Right ventricle myocardium inferior (tissue), 1 donor: ENCODE results near the gene GALNTL6. TPM values are rescaled to one million over a fixed set of nuclear protein-coding genes. Genes with fewer than 3 reads are reported as not detected.

ENCODE experiments used
- ATAC-seq: fragments of 200-7000 bp; cut with Tn5 transposase; one replicate; pipeline ENCODE4 v1.9.1; 2020; ENCODE audit warnings: mild to moderate bottlenecking, moderate library complexity
- DNase-seq: peaks from one replicate; pipeline ENCODE4 v3.0.0; 2021; ENCODE audit errors: missing footprints
- intact Hi-C: fragments of 100-400 bp; cut with DNase I; formaldehyde crosslinking; loops from one replicate; pipeline ENCODE4 v1.11.0; 2022
- total RNA-seq: library from RNA; stranded (reverse); fragmentation: NEBNext Ultra II Directional; extraction: Animal tissue kit (Norgen Biotek cat#: 25700); gene quantifications from one replicate; pipeline ENCODE4 v1.2.1, GENCODE V29; 2021
- donor health status: DM: no; HTN: yes; CAD: no; lungs with severe emphysema.

Gene GALNTL6
- total RNA-seq, 1 donor from 2014 or later, result not detected

- intact Hi-C loops, result no loop called here
- DNase-seq (no peak), ATAC-seq (no peak)
These were observed 473.9 kb downstream of the GALNTL6 start for GRCh38 chr4:172287117-172287516.

GRCh38 chr4:172305698-172306097 lies 492.5 kb downstream of the GALNTL6 start:
- no peak for ATAC-seq
- intact Hi-C loops, result no loop called here

GRCh38 chr4:172308078-172308477 lies 494.9 kb downstream of the GALNTL6 start:
- DNase-seq (no peak), ATAC-seq (no peak)
- intact Hi-C loops, result no loop called here

More at GRCh38 chr4:172305698-172306097, 492.5 kb downstream of the GALNTL6 start:
- no peak for DNase-seq

- intact Hi-C loops, result no loop called here
- ATAC-seq, result no peak
- DNase-seq, result no peak
These were observed 498.5 kb downstream of the GALNTL6 start for GRCh38 chr4:172311682-172312081.

- intact Hi-C loops, result no loop called here
These were observed 510.1 kb downstream of the GALNTL6 start for GRCh38 chr4:172323288-172323687.

GRCh38 chr4:172344308-172344938 lies 531.2 kb downstream of the GALNTL6 start:
- intact Hi-C loops, result no loop called here
- ATAC-seq (no peak), DNase-seq (no peak)

More at GRCh38 chr4:172323288-172323687, 510.1 kb downstream of the GALNTL6 start:
- no peak for DNase-seq
- ATAC-seq, result no peak

- DNase-seq (no peak), ATAC-seq (no peak)
- intact Hi-C loops, result no loop called here
These were observed 535.2 kb downstream of the GALNTL6 start for GRCh38 chr4:172348426-172348825.

GRCh38 chr4:172352356-172352755 lies 539.2 kb downstream of the GALNTL6 start:
- DNase-seq, result no peak
- no peak for ATAC-seq
- intact Hi-C loops, result no loop called here

- ATAC-seq (no peak), DNase-seq (no peak)
- intact Hi-C loops, result no loop called here
These were observed 542.8 kb downstream of the GALNTL6 start for GRCh38 chr4:172356016-172356415.

- DNase-seq, result no peak
- no peak for ATAC-seq
- intact Hi-C loops, result no loop called here
These were observed 543.9 kb downstream of the GALNTL6 start for GRCh38 chr4:172357006-172357540.

GRCh38 chr4:172362569-172362968 lies 549.4 kb downstream of the GALNTL6 start:
- ATAC-seq, result no peak
- intact Hi-C loops, result no loop called here
- DNase-seq, result no peak

- ATAC-seq (no peak), DNase-seq (no peak)
These were observed 556.3 kb downstream of the GALNTL6 start for GRCh38 chr4:172369471-172369959.

GRCh38 chr4:172377486-172378140 lies 564.4 kb downstream of the GALNTL6 start:
- intact Hi-C loops, result no loop called here
- ATAC-seq (no peak), DNase-seq (no peak)

More at GRCh38 chr4:172369471-172369959, 556.3 kb downstream of the GALNTL6 start:
- intact Hi-C loops, result no loop called here

GRCh38 chr4:172379834-172380233 lies 566.6 kb downstream of the GALNTL6 start:
- no peak for DNase-seq
- no peak for ATAC-seq
- intact Hi-C loops, result no loop called here

GRCh38 chr4:172390331-172390730 lies 577.1 kb downstream of the GALNTL6 start:
- ATAC-seq, result no peak
- intact Hi-C loops, result no loop called here

GRCh38 chr4:172392741-172393140 lies 579.5 kb downstream of the GALNTL6 start:
- intact Hi-C loops, result no loop called here

More at GRCh38 chr4:172390331-172390730, 577.1 kb downstream of the GALNTL6 start:
- no peak for DNase-seq

GRCh38 chr4:172393220-172393619 lies 580.0 kb downstream of the GALNTL6 start:
- intact Hi-C loops, result no loop called here
- ATAC-seq (no peak), DNase-seq (no peak)

More at GRCh38 chr4:172392741-172393140, 579.5 kb downstream of the GALNTL6 start:
- ATAC-seq (no peak), DNase-seq (no peak)

- intact Hi-C loops, result no loop called here
- no peak for ATAC-seq
These were observed 591.5 kb downstream of the GALNTL6 start for GRCh38 chr4:172404676-172405075.

GRCh38 chr4:172410363-172410762 lies 597.2 kb downstream of the GALNTL6 start:
- intact Hi-C loops, result no loop called here
- ATAC-seq (no peak), DNase-seq (no peak)

More at GRCh38 chr4:172404676-172405075, 591.5 kb downstream of the GALNTL6 start:
- DNase-seq, result no peak

- intact Hi-C loops, result no loop called here
- no peak for DNase-seq
- ATAC-seq, result no peak
These were observed 597.9 kb downstream of the GALNTL6 start for GRCh38 chr4:172411149-172411548.
